CD4-positive, alpha-beta T cell treated with Interleukin-6 at 100 ng/mL for 8 hours (primary cell): ENCODE measurements around the gene ICAM2.

Experiments used
- DNase-seq: peaks from one replicate; pipeline ENCODE4 v3.0.0-alpha.2; 2020; ENCODE audit warnings: mixed read lengths, low spot score

Gene ICAM2

DNA sequence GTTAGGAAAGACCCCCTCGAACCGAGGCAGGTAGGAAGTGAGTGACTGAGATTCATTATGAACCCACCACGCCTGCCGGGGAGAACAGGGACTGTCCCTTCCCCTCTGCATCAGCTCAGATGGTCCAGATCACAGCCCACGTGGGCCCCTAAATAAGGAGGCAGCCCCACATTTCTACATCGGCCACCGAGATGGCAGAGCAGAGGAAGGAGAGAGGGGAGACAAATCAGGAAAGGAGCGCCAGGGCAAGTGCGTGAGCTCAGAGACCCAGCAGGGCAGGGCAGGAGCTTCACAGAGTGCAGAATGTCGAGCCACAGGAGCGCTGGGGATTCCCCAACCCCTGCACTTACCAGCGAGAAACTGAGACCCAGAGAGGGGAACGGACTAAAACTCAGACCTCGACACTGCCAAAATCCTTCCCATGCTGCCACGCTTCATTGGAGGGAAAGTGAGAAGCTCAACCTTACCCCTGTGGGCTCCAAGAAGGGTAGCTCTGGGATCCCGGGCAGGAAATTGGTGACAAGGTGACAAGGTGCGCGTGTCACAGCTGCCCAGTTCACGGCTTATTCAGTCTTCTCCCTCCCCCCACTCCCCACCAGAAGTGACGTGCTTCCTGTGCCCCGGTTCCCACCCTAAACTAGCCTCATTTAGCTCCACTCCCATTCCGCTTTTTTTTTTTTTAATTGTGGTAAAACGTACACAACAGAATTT is at the start of gene ICAM2:
TSS of gene ICAM2 (minus strand) at position 578 of the 711 bp plus-strand sequence. CDS start 13,942 bp downstream, outside the sequence.
- peak; percentile 95 for DNase-seq

DNA sequence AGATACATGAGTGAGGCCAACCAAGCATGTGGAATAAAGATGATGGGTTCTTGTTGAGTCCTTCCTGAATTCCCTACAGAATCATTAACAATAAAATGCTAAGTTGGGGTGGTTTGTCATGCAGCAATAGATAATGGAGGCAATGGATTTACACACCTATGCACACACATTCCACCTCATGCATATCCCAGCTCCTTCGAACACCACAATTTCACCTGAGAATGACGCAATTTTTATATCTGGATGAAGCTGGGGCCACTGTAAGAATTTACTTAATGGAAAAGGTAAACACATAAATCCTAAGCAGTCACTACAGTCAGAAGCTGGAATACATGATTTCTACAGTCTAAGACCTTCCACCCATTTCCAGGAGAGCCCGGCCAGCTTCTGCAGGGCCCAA is 49.8 kb upstream of the ICAM2 start:
- DNase-seq = no peak

DNA sequence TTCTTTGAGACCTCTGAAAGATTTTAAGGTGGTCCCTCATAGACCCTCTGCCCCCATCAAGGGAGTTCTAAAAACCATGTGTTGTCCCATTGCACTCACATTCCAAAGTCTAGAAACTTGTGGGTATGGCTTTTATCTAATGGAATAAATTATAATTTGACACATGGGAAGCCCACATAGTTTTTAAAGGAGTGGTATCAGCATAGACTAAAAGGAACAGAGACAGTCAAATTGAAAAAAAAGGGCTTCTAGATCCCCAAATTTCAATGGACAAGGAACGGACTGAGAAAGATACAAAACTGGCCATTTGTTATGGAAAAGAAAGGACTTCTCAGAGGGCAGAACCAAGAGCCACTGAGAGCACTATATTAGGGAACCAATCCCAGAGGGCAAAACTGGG is 48.7 kb upstream of the ICAM2 start:
- DNase-seq = no peak

DNA sequence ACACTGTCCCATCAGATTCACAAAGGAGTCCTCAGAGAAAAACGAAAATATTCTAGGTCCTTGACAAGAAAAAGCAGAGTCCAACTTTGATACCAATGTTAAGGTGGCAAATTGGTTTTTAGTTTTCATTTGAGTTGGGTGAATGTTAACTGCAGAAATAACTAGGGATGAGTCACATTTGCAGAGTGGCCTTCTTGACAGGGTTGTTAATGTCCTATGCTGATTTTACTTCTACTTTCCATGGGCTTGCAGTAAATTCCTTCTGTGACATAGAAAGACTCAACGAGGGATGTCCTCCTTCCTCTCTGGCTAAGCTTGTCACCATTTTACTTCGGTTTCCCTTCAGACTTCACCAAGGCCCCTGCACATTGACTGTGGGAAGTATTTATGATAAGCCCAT is 47.2 kb upstream of the ICAM2 start:
- no peak for DNase-seq

DNA sequence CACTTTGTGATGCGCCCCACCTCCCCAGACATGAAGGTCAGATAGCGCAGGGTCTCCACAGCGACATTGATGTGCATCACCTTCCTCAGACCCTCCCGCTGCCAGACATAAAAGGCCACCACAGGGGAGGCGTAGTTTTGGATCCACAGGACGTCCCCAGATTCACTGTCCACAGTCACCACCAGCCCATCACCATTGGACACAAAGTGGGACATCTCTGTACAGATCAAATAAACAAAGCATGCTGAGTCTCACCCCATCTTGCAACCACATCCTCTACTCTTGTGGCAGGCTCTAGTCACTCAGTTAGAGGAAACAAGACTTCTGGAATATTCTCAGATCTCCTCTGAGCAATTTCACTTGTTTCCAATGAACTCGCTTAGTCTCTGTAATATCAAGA is 46.3 kb upstream of the ICAM2 start:
- DNase-seq = peak; percentile 56

DNA sequence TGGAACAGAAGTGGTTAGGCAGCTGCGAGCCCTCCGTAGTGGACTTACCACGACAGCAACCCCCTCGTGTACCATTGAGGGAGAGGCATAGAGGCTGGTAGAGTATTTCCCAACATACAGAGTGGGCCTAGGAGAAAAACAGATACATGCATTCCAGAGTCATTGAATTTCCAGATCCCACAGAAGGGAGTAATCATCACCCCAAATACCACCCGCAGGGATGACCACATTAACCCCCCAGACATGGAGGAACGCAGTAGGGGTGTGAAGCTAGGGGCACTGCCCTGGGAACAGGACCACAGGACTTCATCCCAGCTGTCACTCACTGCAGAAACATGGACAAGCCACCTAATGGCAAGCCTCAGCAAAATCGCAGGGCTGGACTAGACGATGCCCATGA is 44.7 kb upstream of the ICAM2 start:
- no peak for DNase-seq

DNA sequence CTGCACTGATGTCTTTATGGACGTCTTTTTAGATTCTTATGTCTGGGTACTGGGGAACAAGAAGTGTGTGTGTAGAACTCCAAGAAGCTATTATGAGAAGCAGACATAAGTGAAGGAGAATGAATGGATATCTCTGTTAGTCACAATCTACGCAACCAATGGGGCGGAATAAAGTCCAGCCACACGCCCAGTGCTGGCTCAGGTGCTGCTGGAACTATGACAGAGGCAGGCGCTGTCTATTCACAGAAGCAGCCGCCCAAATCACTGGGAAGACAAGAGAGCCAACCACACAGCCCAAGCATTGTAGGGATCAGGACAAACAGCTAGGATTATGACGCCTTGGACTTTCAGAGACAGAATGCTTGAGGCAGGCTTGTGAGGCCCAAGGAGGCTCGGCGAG is 43.9 kb upstream of the ICAM2 start:
- no peak for DNase-seq

DNA sequence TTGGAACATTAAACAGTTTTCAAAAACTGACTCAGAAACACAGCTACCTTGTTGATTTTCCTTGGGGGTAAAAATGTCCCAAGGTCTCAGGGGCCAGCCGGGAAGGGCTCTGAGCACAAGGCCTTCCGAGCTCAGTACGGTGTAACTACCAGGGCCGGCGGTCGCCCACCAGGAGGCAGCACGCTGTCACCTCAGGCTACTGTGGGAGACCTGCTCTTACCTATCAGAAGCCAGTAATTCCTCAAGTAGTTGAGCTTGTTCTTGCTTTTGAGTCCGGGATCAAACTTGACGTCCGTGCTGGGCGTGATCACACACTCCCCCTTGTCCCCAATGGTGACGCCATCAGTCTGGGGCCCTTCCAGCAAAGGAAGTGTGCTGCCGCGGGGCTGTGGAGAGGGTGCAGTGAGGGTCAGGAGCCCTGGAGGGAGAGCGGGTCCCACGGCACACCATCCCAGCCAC is 43.4 kb upstream of the ICAM2 start:
- peak; percentile 52 for DNase-seq

DNA sequence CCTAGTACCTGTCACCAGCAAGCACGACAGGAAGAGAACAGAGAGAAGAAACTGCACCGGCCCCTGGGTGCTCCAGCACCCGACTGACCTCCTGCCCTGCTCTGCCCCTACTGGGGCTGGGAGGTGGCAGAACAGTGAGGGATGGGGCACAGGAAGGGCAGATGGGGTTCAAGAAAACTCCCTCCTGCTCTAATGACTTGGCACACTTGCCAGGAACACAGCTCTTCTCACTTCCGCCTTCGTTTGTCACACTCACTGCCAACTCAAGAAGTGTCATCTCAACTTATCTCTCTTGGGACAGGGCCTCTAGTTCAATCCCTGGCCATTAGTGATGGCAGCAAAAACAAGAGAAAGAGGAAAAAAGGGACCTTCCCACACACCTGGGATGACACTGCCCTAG is 42.7 kb upstream of the ICAM2 start:
- peak; percentile 11 for DNase-seq

DNA sequence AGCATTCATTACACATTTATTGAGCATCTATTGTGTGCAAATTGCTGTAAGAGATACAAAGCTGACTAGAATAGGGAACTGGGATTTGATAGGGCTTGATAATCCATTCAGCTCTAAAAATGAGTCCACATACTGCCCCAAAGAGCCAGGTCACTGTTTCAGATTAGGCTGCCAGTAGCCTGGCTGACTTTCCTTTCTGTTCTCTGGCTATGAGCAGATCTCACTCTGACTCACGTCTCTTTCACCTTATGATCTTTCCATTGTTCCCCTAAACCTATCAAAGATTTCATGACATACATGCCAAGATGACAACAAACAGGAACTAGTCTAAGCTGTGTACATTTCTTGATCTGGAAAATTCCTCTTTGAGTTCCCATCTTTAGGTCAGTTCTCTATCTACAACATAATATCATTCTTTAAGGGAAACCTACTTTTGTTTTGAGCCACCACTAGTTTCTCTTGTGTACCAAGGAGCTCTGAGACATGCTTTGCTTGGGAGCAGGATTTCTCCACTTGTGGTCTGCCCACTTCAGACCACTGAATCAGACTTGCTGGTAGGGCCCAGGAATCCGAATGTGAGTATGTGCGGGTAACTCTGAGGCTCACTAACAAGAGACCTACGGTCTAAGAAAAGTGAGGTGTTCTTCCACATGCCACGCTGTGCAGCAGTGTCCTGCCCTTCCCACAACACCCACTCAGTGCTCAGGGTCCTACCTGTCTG is 40.9 kb upstream of the ICAM2 start:
- DNase-seq = no peak

DNA sequence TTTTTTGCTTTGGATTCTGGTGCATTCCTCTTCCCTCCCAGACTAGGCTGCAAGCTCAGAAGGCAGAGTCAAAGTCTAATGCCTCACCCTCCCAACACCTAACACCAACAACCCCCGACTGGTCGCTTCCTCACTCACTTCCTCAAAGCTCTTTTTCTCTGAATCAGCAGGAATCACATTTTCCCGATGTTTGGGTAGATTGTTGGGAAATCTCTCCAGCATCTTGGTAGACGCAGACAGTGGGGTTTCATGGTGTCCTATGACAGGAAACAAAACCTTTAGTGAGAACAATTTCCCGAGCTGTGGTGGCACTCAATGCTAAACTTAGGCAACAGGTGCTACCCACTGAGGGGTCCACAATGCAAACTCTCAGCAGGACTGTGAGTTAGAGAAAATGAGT is 39.9 kb upstream of the ICAM2 start:
- DNase-seq = no peak

DNA sequence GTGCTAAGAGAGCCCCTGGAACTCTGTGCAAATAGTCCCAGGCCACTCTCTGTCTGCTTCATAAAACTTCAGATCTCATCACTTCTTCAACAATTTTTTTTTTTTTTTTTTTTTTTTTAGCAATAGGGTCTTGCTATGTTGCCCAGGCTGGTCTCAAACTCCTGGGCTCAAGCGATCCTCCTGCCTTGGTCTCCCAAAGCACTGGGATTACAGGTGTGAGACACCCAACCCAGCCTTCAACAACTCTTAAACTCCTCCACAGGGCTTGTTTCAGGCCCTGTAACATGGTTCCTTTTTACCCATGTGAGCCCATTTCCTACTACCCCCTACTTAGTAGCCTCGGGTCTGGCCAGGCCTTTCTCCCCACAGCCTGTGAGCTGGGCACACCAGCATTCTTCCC is 39.3 kb upstream of the ICAM2 start:
- no peak for DNase-seq

DNA sequence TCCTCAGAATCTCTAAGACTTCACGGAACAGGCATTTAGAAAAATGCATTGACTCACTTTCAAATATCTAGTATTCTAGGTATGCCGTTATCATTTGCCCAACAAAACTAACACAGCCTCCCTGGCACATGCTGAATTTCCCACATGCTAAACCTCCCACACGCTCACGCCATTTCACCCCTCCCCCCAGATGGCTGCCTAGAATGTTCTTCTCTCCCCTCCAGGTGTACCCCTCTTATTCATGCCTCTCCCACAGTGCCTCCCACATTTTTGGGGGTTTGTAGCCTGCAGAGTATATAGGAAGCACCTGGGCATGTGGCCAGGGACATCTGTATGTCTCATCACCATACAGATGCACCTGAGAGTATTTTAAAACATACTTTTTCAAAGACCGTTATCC is 38.2 kb upstream of the ICAM2 start:
- no peak for DNase-seq

DNA sequence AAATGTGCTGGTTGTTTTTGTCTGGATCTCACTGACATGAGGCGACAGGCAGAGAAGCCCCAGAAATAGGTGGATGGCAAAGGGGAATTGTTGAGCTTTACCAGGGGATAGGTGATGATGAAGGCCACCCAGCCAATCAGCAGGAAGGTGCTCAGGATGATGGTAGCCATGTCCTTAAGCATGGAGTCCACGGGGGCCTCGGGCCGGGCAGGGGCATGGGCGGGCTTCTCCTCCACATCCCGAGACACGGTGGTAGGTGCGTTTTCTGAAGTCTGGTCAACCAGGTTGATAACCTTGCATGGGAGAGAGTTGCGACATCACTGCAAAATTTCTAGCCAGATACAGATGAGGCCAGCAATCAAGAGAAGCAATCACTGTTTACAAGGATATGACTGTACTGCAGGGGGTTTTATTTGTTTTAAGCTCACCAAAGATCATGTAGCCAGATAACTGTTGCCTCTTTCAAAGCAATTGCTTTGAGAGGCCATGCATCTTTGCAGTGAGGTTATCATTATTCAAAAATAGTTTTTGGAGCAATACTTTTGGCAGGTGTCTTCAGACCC is 37.3 kb upstream of the ICAM2 start:
- no peak for DNase-seq

DNA sequence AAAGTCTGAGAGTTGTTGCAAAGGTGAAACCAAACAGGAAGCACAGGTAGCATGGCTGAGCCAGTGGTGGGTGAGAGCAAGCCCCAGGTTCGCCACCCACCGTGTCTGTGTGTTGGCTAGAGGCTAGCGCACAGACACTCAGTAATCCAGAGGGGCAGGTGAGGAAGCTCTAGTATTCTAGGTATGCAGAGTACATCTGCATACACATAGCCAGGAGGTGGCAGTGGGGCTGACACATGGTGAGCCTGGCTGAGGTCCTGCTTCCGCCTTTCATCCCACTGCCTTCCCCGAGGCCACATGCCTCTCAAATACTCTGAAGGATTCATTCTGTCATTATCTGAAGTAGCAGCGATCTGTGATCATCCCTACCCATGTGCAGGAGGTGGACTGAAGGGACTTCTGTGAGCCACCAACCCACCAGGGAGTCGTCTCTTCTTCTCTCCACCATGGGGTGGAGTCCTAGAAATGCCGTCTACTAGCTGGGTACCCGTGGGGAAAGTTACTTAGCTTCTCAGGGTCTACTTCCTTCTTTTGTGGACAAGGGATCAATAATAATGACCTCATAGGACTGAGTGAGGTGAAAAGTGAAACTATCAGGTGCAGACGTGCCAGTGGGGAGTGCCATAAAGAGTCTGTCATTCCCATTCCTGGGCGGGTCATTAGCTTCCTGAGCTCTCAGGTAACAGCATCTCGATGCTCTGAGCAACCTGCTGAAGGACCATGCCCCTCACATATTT is 36.0 kb upstream of the ICAM2 start:
- no peak for DNase-seq

DNA sequence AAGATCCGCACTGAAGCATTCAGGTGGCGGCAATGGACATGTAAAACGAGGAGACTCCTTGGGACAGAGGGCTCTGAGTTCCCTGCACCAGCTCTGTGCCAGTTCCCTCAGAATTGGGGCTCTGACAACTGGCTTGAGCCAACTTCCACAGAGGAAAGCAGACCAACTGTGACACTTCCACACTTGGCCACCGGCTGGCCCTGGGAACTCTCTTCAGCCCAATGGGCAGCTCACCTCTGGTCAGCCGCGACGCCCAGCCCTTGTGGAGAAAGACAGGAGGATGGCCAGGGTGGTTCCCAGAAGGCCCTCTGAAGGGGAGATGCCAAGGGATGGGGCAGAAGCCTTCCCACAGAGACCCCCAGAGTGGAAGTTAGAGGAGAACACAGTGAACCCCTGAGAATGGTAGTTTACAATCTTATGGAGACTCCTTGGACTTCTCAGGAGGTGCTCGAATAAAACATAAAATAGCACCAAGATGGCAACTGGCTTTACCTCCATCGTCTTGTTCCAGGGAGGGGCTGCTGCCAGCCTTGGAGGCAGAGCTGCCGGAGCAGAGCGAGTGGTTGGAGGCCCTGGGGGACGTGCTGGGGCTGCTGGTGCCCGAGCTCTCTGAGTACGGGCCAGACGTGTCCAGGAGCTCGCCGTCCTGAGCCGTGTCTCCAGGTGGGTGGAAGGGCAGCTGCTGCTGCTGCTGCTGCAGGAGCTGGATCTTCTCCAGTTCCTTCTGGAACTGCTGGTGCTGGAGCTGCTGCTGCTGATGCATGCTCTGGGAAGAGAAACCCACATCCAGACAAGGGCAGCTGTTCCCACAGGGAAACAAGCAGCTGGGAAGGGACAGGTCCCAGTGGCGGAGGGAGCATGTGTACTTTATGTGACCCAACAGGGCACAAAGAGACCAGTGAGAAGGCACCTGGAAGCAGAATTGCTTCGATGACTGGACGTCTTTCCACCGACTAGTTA is 35.0 kb upstream of the ICAM2 start:
- no peak for DNase-seq

DNA sequence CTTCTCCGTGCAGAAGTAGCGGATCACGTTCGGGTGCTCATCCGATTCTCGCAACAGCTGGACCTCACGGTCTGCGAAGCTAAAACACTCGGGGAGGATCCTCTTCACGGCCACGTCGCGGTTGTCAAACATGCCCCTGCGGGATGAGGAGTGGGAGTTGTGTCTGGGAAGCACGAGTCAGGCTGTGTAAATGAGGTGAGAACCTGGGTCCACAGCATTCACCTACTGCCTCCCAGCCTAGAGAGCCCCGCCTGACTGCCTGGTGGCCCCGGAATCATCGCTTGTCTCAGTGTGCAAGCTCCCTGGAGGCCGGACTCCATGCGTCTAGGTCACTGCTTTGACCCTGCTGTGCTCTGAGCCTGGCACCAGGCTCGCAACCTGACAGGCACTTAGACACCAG is 33.9 kb upstream of the ICAM2 start:
- no peak for DNase-seq

DNA sequence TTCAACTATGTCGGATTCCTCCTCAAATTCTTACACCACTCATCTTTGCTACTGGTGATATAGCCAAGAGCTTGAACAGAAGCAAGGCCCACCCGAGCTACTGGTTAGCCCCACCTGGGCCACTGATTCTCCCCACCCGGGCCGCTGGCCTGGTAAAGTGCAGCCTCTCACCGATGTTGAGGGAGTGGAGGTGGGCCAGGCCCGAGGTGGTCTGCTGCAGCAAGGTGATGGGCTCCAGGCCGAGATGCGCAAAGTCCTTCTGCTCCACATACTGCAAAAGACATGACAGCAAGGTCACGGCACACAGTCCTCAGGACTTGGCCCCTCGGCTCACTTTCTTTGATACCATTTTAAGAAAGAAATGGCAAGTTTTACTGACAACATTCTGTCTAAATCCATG is 32.7 kb upstream of the ICAM2 start:
- no peak for DNase-seq

DNA sequence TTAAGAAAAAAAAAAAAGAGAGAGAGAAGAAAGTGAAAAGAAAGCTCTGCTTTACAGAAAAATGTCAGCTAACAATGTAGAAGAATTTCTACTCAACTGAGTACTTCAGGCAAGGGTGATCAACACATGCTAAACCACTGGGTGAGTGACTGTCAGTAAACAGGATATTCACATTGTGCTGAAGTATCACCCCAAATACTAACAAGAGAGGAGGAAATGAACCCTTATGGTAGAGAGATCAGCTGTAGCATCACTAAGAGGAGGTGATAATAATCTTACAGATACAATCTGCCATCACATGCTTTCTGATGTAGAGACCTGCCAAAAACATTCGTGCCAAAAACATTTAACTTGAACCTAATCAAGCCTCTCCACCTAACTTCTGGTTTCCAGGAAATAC is 30.7 kb upstream of the ICAM2 start:
- DNase-seq = peak; percentile 74

DNA sequence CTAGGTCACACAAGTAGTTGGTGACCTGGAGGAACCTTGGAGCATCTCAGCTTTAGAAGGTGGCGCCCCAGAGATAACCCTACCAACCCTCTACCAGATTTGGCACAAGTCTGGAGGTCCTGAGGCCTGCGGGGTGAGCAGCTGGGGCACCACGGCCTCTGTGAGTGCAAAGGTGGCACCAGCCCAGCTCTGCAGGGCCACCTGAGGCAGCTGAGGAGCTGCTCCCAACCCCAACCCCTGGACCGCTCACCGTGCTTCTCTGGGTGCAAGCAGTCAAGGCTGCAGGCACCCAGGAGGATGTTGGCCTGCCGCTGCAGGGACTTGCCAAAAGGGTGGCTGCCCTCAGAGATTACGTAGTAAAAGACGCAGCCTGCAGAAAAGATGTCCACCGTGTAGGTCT is 28.4 kb upstream of the ICAM2 start:
- DNase-seq = no peak

DNA sequence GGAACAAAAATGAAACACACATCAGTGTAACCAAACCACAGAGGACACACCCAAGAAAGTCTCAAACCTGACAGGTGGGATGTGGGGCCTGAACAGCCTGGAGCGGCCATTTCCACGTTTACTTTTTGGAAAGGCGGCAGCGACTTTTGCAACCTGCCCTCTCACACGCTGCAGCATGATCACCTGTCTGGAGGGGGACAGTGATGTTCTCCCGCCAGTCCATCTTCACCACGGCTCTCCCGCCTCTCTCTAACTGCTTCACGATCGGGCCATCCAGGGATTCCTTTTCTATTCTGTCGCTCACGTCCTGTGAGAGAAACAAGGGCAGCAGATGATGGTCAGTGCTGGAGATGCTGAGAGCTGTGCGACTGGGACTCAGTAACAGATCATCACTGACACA is 24.7 kb upstream of the ICAM2 start:
- DNase-seq = no peak
